Testis (tissue), 2 donors: ENCODE results near the gene GRK7.

Source experiments
- POLR2A ChIP-seq: fragments of 450-650 bp; IDR thresholded peaks from one replicate; pipeline ENCODE4 v1.6.1; 2017; ENCODE audit warnings: antibody characterized with exemption, mild to moderate bottlenecking, moderate library complexity
- TF ChIP-seq, protein P1 (sequence below), 3 experiments: fragments of 450-650 bp in 2 of 3; fragments of 200-600 bp in 1 of 3; sonication (generic) in 1 of 3; IDR thresholded peaks; one replicate each; pipeline ENCODE4 v1.5.1; 2016 to 2019; ENCODE audit warnings: antibody characterized with exemption in 3 of 3, mild to moderate bottlenecking in 2 of 3, moderate library complexity in 1 of 3

DNA sequence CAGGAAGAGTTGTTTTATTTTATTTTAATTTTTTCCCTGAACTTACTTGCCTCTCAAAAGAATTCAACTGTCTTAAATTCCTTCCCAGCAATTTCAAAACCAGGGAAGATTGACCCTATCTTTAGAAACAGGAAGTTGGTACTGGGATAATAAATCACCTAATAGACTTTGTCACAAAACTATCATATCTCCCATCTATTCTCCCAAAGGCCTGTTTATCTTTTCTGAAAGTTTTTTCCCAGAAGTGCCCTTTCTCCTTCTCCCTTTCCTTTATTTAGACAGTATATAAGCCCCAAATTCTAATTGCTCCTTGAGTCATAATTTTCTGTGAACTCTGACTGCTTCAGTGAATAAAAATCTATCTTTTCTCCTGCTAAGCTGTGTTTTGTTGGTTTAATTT lies 28.0 kb upstream of the GRK7 start:
- TF ChIP-seq, protein P1, sequence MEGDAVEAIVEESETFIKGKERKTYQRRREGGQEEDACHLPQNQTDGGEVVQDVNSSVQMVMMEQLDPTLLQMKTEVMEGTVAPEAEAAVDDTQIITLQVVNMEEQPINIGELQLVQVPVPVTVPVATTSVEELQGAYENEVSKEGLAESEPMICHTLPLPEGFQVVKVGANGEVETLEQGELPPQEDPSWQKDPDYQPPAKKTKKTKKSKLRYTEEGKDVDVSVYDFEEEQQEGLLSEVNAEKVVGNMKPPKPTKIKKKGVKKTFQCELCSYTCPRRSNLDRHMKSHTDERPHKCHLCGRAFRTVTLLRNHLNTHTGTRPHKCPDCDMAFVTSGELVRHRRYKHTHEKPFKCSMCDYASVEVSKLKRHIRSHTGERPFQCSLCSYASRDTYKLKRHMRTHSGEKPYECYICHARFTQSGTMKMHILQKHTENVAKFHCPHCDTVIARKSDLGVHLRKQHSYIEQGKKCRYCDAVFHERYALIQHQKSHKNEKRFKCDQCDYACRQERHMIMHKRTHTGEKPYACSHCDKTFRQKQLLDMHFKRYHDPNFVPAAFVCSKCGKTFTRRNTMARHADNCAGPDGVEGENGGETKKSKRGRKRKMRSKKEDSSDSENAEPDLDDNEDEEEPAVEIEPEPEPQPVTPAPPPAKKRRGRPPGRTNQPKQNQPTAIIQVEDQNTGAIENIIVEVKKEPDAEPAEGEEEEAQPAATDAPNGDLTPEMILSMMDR (IDR thresholded peaks at IDR 0.05): no peak
- TF ChIP-seq POLR2A: no peak
